Measurements from ENCODE around the gene UGGT2.
"Not testable (repeated sequence)": the region's sequence is repeated elsewhere in the genome, so short reads cannot be mapped to it uniquely, and the experiment has no call there.

UGGT2 gene

GRCh38 chr13:95970878-95971277 is 82.3 kb downstream of the UGGT2 start:
- in situ Hi-C loops (cut with HindIII; ENCODE audit: low sequenced_read_pairs) = no loop called here

DNA sequence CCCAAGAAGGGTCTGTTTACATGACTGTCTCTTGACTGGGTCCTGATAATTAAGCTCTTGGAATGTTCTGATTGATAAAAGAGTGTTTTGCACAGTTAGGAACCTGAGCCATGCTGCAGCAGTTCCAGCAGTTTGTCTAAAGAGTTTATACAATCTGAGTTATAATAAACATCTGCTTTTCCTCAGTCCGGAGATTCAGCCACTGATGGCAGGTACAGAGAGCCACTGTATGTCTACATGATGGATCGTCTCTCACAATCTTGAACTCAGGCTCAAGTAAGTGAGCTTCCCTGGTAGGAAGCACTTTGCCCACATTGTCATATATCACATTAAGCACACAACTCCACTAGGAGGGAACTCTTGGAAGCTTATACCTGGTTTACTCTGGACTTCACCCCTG is 84.3 kb downstream of the UGGT2 start:
- in situ Hi-C loops (cut with HindIII; ENCODE audit: low sequenced_read_pairs) = no loop called here

GRCh38 chr13:95957331-95957730 is 95.9 kb downstream of the UGGT2 start:
- in situ Hi-C loops (cut with HindIII; ENCODE audit: low sequenced_read_pairs) = no loop called here

GRCh38 chr13:95956589-95957148 is 96.5 kb downstream of the UGGT2 start:
- in situ Hi-C loops (cut with HindIII; ENCODE audit: low sequenced_read_pairs) = no loop called here

DNA sequence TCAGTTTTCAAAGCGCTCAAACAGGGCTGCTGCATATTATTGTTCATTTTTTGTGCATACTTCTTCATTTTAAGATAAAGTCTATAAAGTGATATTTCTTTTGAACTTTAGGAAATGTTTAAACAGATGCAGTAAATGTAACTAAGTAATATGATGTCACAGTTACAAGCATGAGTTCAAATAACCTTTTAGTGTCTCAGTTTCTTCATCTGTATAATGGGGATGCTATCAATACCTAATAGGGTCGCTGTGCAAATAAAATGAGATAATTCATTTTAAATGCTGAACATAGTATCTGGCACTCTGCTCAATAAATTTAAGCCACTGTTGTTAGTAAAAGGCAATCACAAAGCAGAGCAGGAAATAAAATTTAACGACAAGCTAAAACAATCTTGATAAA is 97.5 kb downstream of the UGGT2 start:
- in situ Hi-C loops (cut with HindIII; ENCODE audit: low sequenced_read_pairs) = no loop called here

DNA sequence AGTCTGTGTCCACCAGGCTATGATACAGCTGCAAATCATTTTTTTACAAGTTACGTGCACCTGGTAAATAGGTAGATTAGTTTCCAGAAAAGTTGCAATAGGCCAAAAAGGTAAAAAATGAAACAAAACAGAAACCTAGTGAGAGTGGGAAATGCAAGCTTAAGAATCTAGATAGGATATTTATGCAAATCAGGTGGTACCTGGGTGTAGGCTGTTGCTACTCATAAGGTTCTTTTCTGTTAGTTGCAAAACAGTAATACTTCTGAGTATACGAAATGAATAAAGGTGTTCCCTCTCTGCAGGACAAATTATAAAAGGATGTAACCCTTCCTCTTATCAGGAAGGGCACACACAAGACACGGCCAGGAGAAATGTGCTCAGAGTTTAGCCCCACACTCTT is 97.9 kb downstream of the UGGT2 start:
- in situ Hi-C loops (cut with HindIII; ENCODE audit: low sequenced_read_pairs) = no loop called here

GRCh38 chr13:95954266-95954665 is 98.9 kb downstream of the UGGT2 start:
- in situ Hi-C loops (cut with HindIII; ENCODE audit: low sequenced_read_pairs) = no loop called here

DNA sequence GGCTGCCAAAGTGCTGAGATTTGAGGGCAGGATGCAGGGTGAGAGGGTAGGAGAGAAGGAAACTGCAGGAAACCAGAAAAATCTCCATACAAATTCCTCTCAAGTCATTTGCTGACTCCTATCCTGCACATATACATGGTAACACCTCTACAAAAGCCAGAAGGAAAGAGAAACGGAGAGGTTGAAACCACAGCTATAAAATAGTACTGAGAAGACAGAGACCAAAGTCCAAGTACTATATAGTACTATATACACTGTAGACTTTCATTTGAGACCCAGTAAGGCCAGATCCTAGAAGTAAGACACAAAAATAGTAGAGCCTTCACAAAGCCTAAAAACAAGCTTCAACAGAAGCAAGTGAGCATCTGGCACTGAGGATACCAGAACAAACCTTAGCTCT is 103.1 kb downstream of the UGGT2 start:
- in situ Hi-C loops (cut with HindIII; ENCODE audit: low sequenced_read_pairs) = no loop called here

GRCh38 chr13:95948656-95949055 is 104.5 kb downstream of the UGGT2 start:
- in situ Hi-C loops (cut with HindIII; ENCODE audit: low sequenced_read_pairs) = no loop called here

DNA sequence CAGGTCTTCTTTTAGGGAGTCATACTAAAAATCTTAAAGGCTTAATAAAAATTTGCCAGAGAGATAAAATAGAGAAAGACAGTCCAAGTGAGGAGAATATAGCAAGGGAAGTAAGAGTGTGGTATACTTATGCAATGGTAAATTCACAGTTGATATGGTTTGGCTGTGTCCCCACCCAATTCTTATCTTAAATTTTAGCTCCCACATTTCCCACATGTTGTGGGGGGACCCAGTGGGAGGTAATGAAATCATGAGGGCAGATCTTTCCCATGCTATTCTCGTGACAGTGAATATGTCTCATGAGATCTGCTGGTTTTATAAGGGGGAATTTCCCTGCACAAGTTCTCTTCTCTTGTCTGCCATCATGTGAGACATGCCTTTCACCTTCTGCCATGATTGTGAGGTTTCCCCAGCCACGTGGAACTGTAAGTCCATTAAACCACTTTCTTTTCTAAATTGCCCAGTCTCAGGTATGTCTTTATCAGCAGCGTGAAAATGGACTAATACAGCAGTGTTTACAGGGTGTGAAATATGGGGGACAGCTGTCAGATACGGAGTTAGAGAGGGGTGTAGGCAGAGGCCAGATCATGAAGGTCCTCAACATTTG is 115.4 kb downstream of the UGGT2 start:
- in situ Hi-C loops (cut with HindIII; ENCODE audit: low sequenced_read_pairs) = no loop called here

DNA sequence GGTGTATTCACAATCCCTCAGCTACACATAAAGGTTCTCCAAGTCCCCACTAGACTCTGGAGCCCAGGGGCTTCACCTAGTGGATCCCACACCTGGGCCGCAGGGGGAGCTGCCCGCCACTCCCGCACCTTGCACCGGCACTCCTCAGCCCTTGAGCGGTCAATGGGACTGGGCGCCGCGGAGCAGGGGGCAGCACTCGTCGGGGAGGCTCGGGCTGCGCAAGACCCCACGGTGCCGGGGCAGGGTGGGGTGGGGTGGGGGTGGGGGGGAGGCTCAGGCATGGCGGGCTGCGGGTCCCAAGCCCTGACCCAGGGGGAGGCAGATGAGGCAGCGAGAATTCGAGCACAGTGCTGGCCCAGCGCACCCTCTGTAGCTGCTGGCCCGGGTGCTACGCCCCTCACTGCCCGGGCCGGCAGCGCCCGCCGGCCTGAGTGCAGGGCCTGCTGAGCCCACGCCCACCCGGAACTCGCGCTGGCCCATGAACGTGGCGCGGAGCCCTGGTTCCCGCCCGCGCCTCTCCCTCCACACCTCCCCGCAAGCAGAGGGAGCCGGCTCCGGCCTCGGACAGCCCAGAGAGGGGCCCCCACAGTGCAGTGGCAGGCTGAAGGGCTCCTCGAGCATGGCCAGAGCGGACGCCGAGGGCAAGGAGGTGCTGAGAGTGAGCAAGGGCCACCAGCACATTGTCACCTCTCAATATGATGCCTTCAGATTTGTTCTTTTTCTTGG is 121.7 kb downstream of the UGGT2 start:
- in situ Hi-C loops (cut with HindIII; ENCODE audit: low sequenced_read_pairs) = no loop called here

DNA sequence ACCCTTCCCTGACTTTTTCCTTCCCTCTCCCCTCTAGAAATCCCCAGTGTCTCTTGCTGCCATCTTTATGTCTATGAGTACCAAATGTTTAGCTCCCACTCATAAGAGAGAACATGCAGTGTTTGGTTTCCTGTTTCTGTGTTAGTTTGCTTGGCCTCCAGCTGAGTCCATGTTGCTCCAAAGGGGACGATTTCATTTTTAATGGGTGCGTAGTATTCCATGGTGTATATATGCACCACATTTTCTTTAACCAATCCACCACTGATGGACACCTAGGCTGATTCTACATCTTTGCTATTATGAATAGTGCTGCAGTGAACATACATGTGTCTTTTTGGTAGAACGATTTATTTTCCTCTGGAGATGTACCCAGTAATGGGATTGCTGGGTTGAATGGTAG is 123.8 kb downstream of the UGGT2 start:
- in situ Hi-C loops (cut with HindIII; ENCODE audit: low sequenced_read_pairs) = no loop called here

GRCh38 chr13:95928367-95928906 is 124.8 kb downstream of the UGGT2 start:
- in situ Hi-C loops (cut with HindIII; ENCODE audit: low sequenced_read_pairs) = not testable (repeated sequence)

DNA sequence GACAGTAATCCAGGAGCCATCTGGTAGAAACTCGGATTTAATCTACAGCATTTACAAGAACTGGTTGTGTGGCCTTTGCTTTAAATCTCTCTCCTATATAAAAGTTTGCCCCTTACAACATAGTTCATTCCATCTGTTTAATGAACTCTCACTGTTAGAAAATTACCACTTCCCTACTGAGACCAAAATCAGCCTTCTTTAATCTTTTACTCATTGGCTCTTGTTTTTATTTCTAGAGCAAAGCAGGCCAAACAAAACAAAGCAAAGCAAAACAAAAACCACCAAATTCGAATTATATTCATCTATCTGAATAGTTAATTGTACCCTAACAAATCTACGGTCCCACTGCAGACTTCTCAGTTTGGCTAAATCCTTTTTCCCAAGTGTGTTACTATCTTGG is 127.0 kb downstream of the UGGT2 start:
- in situ Hi-C loops (cut with HindIII; ENCODE audit: low sequenced_read_pairs) = no loop called here

- in situ Hi-C loops (cut with HindIII; ENCODE audit: low sequenced_read_pairs) = no loop called here
These were observed 128.7 kb downstream of the UGGT2 start for GRCh38 chr13:95924389-95924994.

GRCh38 chr13:95921485-95921884 is 131.7 kb downstream of the UGGT2 start:
- in situ Hi-C loops (cut with HindIII; ENCODE audit: low sequenced_read_pairs) = no loop called here

DNA sequence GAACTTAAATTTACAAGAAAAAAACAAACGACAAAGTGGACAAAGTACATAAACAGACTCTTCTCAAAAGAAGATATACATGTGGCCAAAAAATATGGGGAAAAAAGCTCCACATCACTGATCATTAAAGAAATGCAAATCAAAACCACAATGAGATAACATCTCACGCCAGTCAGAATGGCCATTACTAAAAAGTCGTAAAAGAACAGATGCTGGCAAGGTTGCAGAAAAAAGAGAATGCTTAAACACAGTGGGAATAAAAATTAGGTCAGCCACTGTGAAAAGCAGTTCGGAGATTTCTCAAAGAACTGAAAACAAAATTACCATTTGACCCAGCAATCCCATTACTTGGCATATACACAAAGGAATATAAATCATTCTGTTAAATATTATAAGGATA is 132.7 kb downstream of the UGGT2 start:
- in situ Hi-C loops (cut with HindIII; ENCODE audit: low sequenced_read_pairs) = no loop called here

DNA sequence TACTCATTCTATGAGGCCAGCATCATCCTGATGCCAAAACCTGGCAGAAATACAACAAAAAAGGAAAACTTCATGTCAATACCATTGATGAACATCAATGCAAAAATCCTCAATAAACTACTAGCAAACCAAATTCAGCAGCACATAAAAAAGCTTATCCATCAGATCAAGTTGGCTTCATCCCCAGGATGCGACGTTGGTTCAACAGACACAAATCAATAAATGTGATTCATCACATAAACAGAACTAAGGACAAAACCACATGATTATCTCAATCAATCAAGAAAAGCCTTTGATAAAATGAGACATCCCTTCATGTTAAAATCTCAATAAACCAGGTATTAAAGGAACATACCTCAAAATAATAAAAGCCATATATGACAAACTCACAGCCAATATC is 134.3 kb downstream of the UGGT2 start:
- in situ Hi-C loops (cut with HindIII; ENCODE audit: low sequenced_read_pairs) = no loop called here

DNA sequence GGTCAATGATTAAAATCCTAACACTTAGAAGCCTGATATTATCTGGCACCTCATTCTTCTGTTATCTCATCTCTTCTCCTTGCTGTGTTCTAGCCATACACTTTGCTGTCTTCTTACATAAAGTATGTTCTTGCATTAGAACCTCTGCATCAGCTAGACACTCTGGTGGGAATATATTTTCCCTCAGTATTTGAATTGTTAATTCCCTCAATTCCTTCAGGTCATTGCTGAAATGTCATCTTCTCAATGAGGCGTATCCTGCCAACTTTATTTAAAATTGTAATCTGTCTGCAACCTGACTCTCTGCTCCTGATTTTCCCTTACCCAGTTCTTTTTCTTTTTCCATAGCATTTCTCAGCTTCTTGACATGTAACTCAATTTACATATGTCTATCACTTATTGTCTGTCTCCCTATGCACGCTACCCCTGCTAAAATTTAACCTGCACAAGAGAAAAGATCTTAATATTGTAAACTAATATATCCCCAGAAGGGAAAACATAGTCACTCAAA is 138.2 kb downstream of the UGGT2 start:
- in situ Hi-C loops (cut with HindIII; ENCODE audit: low sequenced_read_pairs) = no loop called here

DNA sequence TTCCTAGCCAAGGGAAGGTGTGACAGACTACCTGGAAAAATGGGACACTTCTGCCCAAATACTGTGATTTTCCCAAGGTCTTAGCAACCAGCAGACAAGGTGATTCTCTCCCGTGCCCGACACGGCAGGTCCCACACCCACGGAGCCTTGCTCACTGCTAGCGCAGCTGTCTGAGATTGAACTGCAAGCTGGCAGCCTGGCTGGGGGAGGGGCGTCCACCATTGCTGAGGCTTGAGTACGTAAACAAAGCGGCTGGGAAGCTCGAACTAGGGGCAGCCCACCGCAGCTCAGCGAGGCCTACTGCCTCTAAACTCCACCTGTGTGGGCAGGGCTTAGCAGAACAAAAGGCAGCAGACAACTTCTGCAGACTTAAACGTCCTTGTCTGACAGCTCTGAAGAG is 146.2 kb downstream of the UGGT2 start:
- in situ Hi-C loops (cut with HindIII; ENCODE audit: low sequenced_read_pairs) = no loop called here

DNA sequence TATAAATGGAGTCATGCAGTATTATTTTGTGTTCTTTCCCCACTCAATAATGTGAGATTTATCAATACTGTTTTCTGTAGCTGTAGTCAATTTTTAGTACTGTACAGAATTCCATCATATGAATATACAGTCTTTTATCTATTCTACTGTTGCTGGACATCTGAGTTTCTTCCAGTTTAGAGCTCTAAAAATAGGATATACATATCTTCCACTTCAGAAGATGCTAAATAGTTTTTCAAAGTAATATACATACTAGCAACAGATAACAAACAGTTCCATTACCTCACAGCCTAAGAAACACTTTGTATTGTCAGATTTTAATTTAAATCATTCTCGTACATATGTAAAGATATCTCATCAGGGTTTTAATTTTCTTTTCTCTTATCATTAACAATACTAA is 149.6 kb downstream of the UGGT2 start:
- in situ Hi-C loops (cut with HindIII; ENCODE audit: low sequenced_read_pairs) = no loop called here

DNA sequence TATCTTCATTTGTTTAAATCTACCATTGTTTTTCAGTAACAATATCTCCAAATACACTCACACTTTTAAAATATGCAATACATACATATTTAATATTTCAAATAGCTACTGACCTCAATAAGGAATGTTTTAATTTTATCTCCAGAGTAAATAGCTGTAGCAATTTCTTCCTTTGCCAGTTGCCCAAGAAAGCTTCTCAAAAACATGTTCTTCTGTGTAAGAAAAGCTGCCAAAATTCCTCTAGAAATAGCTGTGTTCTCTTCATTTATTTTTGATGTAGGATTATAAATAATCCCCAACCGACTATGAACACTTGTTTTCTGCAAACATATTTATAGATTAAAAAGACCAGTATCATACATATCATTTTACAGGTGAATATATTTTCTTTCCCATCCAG is 150.5 kb downstream of the UGGT2 start:
- in situ Hi-C loops (cut with HindIII; ENCODE audit: low sequenced_read_pairs) = no loop called here
